A673 (cell line): ENCODE measurements around the gene SMIM21. TPM values are rescaled to one million over a fixed set of nuclear protein-coding genes. Genes with fewer than 3 reads are reported as not detected.

Experiments used
- BruUV-seq: library from RNA; stranded (reverse); fragments of 400-500 nt; replicated peaks from 2 replicates; lab custom pipeline; 2021; lab: Mats Ljungman, UMichigan
- CTCF ChIA-PET: fragments of 300-600 bp; sonication (Branson Sonifier 250); formaldehyde crosslinking; loops from one replicate; lab custom pipeline; 2022; ENCODE audit warnings: antibody characterized with exemption; lab: Charles Lee
- POLR2A ChIA-PET: fragments of 300-600 bp; sonication (Branson Sonifier 250); formaldehyde crosslinking; loops from one replicate; lab custom pipeline; 2022; ENCODE audit warnings: antibody characterized with exemption; ENCODE audit not compliant: low non-redundant PET; lab: Charles Lee
- DNase-seq: peaks from one replicate; pipeline ENCODE4 v3.0.0-alpha.2; 2015; ENCODE audit warnings: low spot score
- H3K27ac ChIP-seq: fragments of 200-600 bp; sonication (generic); 2 replicates; pipeline ENCODE4 v1.5.1; 2016; ENCODE audit warnings: mixed run types, low read depth, mild to moderate bottlenecking, mixed read lengths, antibody characterized with exemption, low read length; ENCODE audit not compliant: poor library complexity, severe bottlenecking
- H3K27me3 ChIP-seq: fragments of 200-600 bp; sonication (generic); replicated peaks from 2 replicates; pipeline ENCODE4 v1.6.1; 2017; ENCODE audit warnings: mixed run types, low read depth, mild to moderate bottlenecking, mixed read lengths, antibody characterized with exemption, low read length; ENCODE audit not compliant: insufficient read depth, poor library complexity
- H3K36me3 ChIP-seq: fragments of 200-600 bp; sonication (generic); 2 replicates; pipeline ENCODE4 v1.6.1; 2016; ENCODE audit warnings: mixed run types, mild to moderate bottlenecking, mixed read lengths, antibody characterized with exemption, low read length; ENCODE audit not compliant: insufficient read depth, poor library complexity, severe bottlenecking
- H3K4me1 ChIP-seq: fragments of 200-600 bp; sonication (generic); 2 replicates; pipeline ENCODE4 v1.6.1; 2017; ENCODE audit warnings: mixed run types, mild to moderate bottlenecking, mixed read lengths, antibody characterized with exemption, low read length; ENCODE audit not compliant: insufficient read depth, poor library complexity, severe bottlenecking
- H3K4me3 ChIP-seq: fragments of 200-600 bp; sonication (generic); 2 replicates; pipeline ENCODE4 v1.5.1; 2016; ENCODE audit warnings: low read depth, mixed run types, mild to moderate bottlenecking, mixed read lengths, low read length; ENCODE audit not compliant: poor library complexity, severe bottlenecking
- H3K9me3 ChIP-seq: fragments of 200-600 bp; sonication (generic); 2 replicates; pipeline ENCODE4 v1.6.1; 2016; ENCODE audit warnings: mixed run types, low read depth, mild to moderate bottlenecking, mixed read lengths, antibody characterized with exemption, low read length; ENCODE audit not compliant: poor library complexity, severe bottlenecking
- CTCF ChIP-seq: fragments of 300-800, 200-600 bp; sonication (generic); conservative IDR thresholded peaks from 2 replicates; pipeline ENCODE4 v1.5.1; 2017; ENCODE audit warnings: low read depth, mild to moderate bottlenecking, antibody characterized with exemption, low read length, moderate library complexity, mixed read lengths
- EZH2 ChIP-seq: fragments of 200-600 bp; sonication (generic); IDR thresholded peaks from 2 replicates; pipeline ENCODE4 v1.6.1; 2017; ENCODE audit warnings: borderline replicate concordance, low read depth, mild to moderate bottlenecking, mixed read lengths, antibody characterized with exemption, low read length; ENCODE audit not compliant: poor library complexity, severe bottlenecking
- intact Hi-C: fragments of 100-400 bp; cut with micrococcal nuclease; formaldehyde crosslinking; loops from one replicate; pipeline ENCODE4 v1.10.0; 2022; ENCODE audit not compliant: unreplicated experiment
- total RNA-seq: library from RNA; stranded (reverse); gene quantifications from 2 replicates; pipeline ENCODE4 v1.2.3, GENCODE V29; 2021

SMIM21 gene
- total RNA-seq, 1 experiment from 2014 or later, result not detected

DNA sequence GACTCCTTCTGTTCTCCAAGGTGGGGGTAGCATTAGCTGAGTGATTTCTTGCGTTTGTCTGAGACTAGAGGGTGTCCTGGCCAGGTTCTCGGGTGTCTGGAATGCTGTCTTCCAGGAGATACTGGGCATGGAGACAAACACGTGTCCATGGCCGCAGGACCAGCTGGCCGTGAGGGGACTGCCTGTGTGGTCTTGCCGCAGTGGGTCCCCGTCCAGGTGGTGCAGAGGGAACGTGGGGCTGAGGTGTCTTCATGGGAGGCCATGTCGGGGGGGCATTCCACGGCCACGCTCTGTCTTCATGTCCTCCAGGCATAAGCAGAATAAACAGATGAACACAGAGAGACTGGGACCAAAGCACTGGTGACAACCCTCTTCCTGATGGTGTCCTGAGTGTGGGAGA, 66.6 kb downstream of the SMIM21 start:
- H3K27me3 ChIP-seq, result peaks cover 6% of the 10 kb centered on the region
- no peaks in the 10 kb centered on the region for H3K4me1 ChIP-seq
- no peaks in the 10 kb centered on the region for H3K36me3 ChIP-seq
- no TSS peak for BruUV-seq
- intact Hi-C loops, result no loop called here
- H3K9me3 ChIP-seq, result no peaks in the 10 kb centered on the region
- no peak overlapping the region for H3K4me3 ChIP-seq
- DNase-seq, result no peak
- POLR2A ChIA-PET, result no interaction called here
- CTCF ChIA-PET, result no interaction called here
- no peak overlapping the region for H3K27ac ChIP-seq
- TF ChIP-seq CTCF (no peak), EZH2 (no peak)

DNA sequence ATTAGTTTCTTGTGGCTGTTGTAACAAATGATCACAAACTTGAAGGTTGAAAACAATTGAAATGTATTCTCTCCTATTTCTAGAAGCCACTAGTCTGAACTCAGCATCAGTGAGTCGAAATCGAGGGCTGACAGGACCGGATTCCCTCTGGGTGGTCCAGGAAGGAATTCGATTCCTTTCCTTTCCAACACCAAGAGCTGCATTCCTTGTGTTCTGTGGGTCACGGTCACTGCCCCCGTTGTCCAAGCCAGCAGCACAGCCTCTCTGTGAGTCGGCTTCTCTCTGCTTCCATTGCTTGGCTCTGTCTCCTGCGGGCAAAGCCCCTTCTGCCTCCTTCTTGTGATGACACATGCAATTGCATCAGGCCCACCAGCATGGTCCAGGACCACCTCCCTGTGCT, 67.3 kb downstream of the SMIM21 start:
- Histone ChIP-seq H3K9me3 (no peaks in the 10 kb centered on the region), H3K27ac (no peak overlapping the region), H3K4me1 (no peaks in the 10 kb centered on the region), H3K4me3 (no peak overlapping the region), H3K36me3 (no peaks in the 10 kb centered on the region), H3K27me3 (peaks cover 6% of the 10 kb centered on the region)
- BruUV-seq, result no TSS peak
- CTCF ChIA-PET, result no interaction called here
- intact Hi-C loops, result no loop called here
- no peak for DNase-seq
- POLR2A ChIA-PET, result no interaction called here
- TF ChIP-seq CTCF, result no peak
- no peak for TF ChIP-seq EZH2

Other genes starting within 250 kb of the SMIM21 start
- gene PTGR3, start 218.6 kb downstream of the SMIM21 start, total RNA-seq, result 6.9 and 7.4 TPM in 2 replicates
- gene TSHZ1, start 216.9 kb downstream of the SMIM21 start, total RNA-seq, result 1.8 and 3.6 TPM in 2 replicates